Caco-2 (cell line): ENCODE data around the gene PMP22. TPM values are rescaled to one million over a fixed set of nuclear protein-coding genes. Genes with fewer than 3 reads are reported as not detected.
"Not testable (repeated sequence)": the region's sequence is repeated elsewhere in the genome, so short reads cannot be mapped to it uniquely, and the experiment has no call there.

Source experiments
- BruUV-seq: library from RNA; stranded (reverse); fragments of 400-500 nt; replicated peaks from 2 replicates; lab custom pipeline; 2021; lab: Mats Ljungman, UMichigan
- CTCF ChIA-PET: fragments of 300-600 bp; sonication (Branson Sonifier 250); formaldehyde crosslinking; loops from one replicate; lab custom pipeline; 2022; ENCODE audit warnings: antibody characterized with exemption; lab: Charles Lee
- POLR2A ChIA-PET: fragments of 300-600 bp; sonication (Branson Sonifier 250); formaldehyde crosslinking; loops from one replicate; lab custom pipeline; 2022; ENCODE audit warnings: antibody characterized with exemption; lab: Charles Lee
- DNase-seq, 2 experiments: peaks; one replicate each; pipeline versions ENCODE4 v3.0.0 to v3.0.0-alpha.2; 2020 to 2022
- H3K27me3 ChIP-seq: replicated peaks from 2 replicates; pipeline ENCODE4 v1.6.0; 2011; ENCODE audit warnings: low read length; ENCODE audit not compliant: control insufficient read depth, insufficient read depth
- H3K36me3 ChIP-seq: 2 replicates; pipeline ENCODE4 v1.5.1; 2011; ENCODE audit warnings: low read length; ENCODE audit not compliant: control insufficient read depth, insufficient read depth
- H3K4me1 ChIP-seq: fragments of 250-450 bp; sonication (Bioruptor Pico); 2 replicates; pipeline ENCODE4 v1.5.1; 2020; ENCODE audit warnings: mild to moderate bottlenecking
- H3K4me3 ChIP-seq: 2 replicates; pipeline ENCODE4 v1.5.1; 2011; ENCODE audit warnings: low read depth, mild to moderate bottlenecking, control low read depth, low read length
- H3K9me3 ChIP-seq: fragments of 250-450 bp; sonication (Bioruptor Pico); 2 replicates; pipeline ENCODE4 v1.5.1; 2020; ENCODE audit warnings: mild to moderate bottlenecking, moderate library complexity
- H3K27ac Mint-ChIP-seq: one replicate; pipeline ENCODE4 v1.8.0; 2022; ENCODE audit warnings: mixed read lengths; ENCODE audit not compliant: unreplicated experiment
- H3K27me3 Mint-ChIP-seq: one replicate; pipeline ENCODE4 v1.8.0; 2022; ENCODE audit warnings: mixed read lengths; ENCODE audit not compliant: insufficient read depth, unreplicated experiment
- H3K36me3 Mint-ChIP-seq: one replicate; pipeline ENCODE4 v1.8.0; 2022; ENCODE audit warnings: mild to moderate bottlenecking, mixed read lengths; ENCODE audit not compliant: insufficient read depth, unreplicated experiment
- H3K4me1 Mint-ChIP-seq: one replicate; pipeline ENCODE4 v1.8.0; 2022; ENCODE audit warnings: low read depth, mixed read lengths; ENCODE audit not compliant: unreplicated experiment
- H3K4me3 Mint-ChIP-seq: one replicate; pipeline ENCODE4 v1.8.0; 2022; ENCODE audit warnings: mild to moderate bottlenecking, moderate library complexity, mixed read lengths; ENCODE audit not compliant: unreplicated experiment
- H3K9me3 Mint-ChIP-seq: one replicate; pipeline ENCODE4 v1.8.0; 2022; ENCODE audit warnings: mixed read lengths; ENCODE audit not compliant: unreplicated experiment
- CTCF ChIP-seq, 2 experiments: fragments of 200-600 bp in 1 of 2; IDR thresholded peaks; 1 replicate in 1 of 2; 2 replicates in 1 of 2; pipeline versions ENCODE4 v1.5.1 to v1.8.0; 2011 to 2022; ENCODE audit warnings: antibody characterized with exemption in 1 of 2, control low read depth in 1 of 2, inconsistent platforms in 1 of 2, low read depth in 1 of 2, low read length in 1 of 2, mild to moderate bottlenecking in 1 of 2, moderate library complexity in 1 of 2; ENCODE audit not compliant: insufficient read depth in 1 of 2, severe bottlenecking in 1 of 2, unreplicated experiment in 1 of 2
- intact Hi-C: fragments of 100-400 bp; cut with micrococcal nuclease; formaldehyde crosslinking; loops from one replicate; pipeline ENCODE4 v1.10.0; 2022; ENCODE audit not compliant: unreplicated experiment
- total RNA-seq: library from RNA; stranded (reverse); gene quantifications from 2 replicates; pipeline ENCODE4 v1.2.3, GENCODE V29; 2022

Gene PMP22
- total RNA-seq, 1 experiment from 2014 or later: 7.3 TPM

DNA sequence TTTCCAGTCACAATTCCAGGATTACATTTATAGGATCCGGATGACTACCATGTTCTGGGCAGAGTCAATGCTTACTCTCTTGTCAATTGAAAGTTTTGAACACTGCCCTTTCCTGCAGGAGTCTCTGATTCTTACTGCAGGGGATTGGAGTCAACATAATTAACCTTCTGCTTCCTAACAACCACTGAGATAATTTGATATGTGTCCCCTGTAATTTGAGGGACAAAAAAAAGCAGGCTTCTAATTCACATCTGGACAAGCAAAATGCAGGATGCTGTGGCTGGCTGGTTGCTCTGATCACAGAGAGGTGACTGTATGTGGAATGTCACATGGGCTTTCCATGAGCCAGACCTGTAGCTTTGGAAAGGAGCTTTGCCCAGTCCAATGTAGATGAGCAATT, 54.9 kb downstream of the PMP22 start:
- BruUV-seq: no TSS peak
- H3K36me3 ChIP-seq: no peaks in the 10 kb centered on the region
- no peak for DNase-seq
- H3K9me3 ChIP-seq: no peaks in the 10 kb centered on the region
- H3K4me1 ChIP-seq: no peaks in the 10 kb centered on the region
- no peak for TF ChIP-seq CTCF (IDR thresholded peaks at IDR 0.05; ENCODE audit: insufficient read depth in 1 of 2, low read depth in 1 of 2, low read length in 1 of 2, severe bottlenecking in 1 of 2, unreplicated experiment in 1 of 2)
- no peak overlapping the region for H3K4me3 ChIP-seq
- Mint-ChIP-seq H3K4me3 (no peak overlapping the region), H3K9me3 (no peaks in the 10 kb centered on the region), H3K36me3 (no peaks in the 10 kb centered on the region), H3K27ac (no peak overlapping the region), H3K4me1 (no peaks in the 10 kb centered on the region), H3K27me3 (no peaks in the 10 kb centered on the region)
- intact Hi-C loops: no loop called here
- CTCF ChIA-PET: no interaction called here
- POLR2A ChIA-PET: no interaction called here
- H3K27me3 ChIP-seq: no peaks in the 10 kb centered on the region

DNA sequence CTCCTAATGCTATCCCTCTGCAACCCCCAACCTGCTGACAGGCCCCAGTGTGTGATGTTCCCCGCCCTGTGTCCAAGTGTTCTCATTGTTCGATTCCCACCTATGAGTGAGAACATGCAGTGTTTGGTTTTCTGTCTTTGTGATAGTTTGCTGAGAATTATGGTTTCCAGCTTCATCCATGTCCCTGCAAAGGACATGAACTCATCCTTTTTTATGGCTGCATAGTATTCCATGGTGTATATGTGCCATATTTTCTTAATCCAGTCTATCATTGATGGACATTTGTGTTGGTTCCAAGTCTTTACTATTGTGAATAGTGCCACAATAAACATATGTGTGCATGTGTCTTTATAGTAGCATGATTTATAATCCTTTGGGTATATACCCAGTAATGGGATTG, 62.1 kb downstream of the PMP22 start:
- H3K9me3 ChIP-seq, H3K27ac Mint-ChIP-seq, CTCF ChIA-PET, H3K4me1 ChIP-seq, H3K36me3 ChIP-seq, POLR2A ChIA-PET, H3K4me3 Mint-ChIP-seq, H3K4me1 Mint-ChIP-seq, DNase-seq, H3K27me3 Mint-ChIP-seq, H3K4me3 ChIP-seq, H3K27me3 ChIP-seq, BruUV-seq, H3K36me3 Mint-ChIP-seq, intact Hi-C loops: not testable (repeated sequence)
- H3K9me3 Mint-ChIP-seq: peaks cover 19% of the 10 kb centered on the region

GRCh38 chr17:15200574-15200973, 64.6 kb downstream of the PMP22 start:
- H3K9me3 Mint-ChIP-seq: peaks cover 19% of the 10 kb centered on the region

DNA sequence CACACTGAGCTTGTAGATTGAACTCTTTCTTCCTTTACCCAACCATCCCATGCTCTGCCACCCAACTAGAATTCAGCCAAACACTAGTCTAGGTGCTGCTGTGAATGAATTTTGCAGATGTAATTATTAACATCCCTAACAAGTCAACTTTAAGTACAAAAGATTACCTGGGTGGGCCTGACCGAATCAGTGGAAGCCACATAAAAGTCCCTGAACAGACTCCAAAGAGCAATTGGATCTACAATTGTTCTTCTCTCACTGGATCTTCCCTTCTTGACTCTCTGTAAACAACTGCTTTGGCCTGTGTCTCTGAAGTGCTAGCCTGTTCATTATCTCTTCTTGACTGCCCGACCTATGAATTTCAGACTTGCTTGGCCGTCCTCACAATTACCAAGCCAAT, 67.9 kb downstream of the PMP22 start:
- no peak for TF ChIP-seq CTCF (IDR thresholded peaks at IDR 0.05; ENCODE audit: insufficient read depth in 1 of 2, low read depth in 1 of 2, low read length in 1 of 2, severe bottlenecking in 1 of 2, unreplicated experiment in 1 of 2)
- Mint-ChIP-seq H3K9me3 (peaks cover 19% of the 10 kb centered on the region), H3K27me3 (peaks cover 2% of the 10 kb centered on the region), H3K27ac (no peak overlapping the region), H3K36me3 (no peaks in the 10 kb centered on the region), H3K4me3 (no peak overlapping the region), H3K4me1 (no peaks in the 10 kb centered on the region)
- H3K36me3 ChIP-seq: no peaks in the 10 kb centered on the region
- no peak for DNase-seq
- H3K27me3 ChIP-seq: no peaks in the 10 kb centered on the region
- no peak overlapping the region for H3K4me3 ChIP-seq
- H3K9me3 ChIP-seq: no peaks in the 10 kb centered on the region
- CTCF ChIA-PET: no interaction called here
- no TSS peak for BruUV-seq
- no peaks in the 10 kb centered on the region for H3K4me1 ChIP-seq
- intact Hi-C loops: no loop called here
- POLR2A ChIA-PET: no interaction called here

More at GRCh38 chr17:15200574-15200973, 64.6 kb downstream of the PMP22 start:
- H3K27me3 ChIP-seq, H3K27ac Mint-ChIP-seq, H3K4me1 Mint-ChIP-seq, H3K4me3 ChIP-seq, intact Hi-C loops, H3K27me3 Mint-ChIP-seq, H3K4me1 ChIP-seq, DNase-seq, H3K4me3 Mint-ChIP-seq, H3K9me3 ChIP-seq, CTCF ChIA-PET, H3K36me3 ChIP-seq, H3K36me3 Mint-ChIP-seq, POLR2A ChIA-PET, BruUV-seq: not testable (repeated sequence)
